ENCODE data around the gene CASKIN1.

CASKIN1 gene

DNA sequence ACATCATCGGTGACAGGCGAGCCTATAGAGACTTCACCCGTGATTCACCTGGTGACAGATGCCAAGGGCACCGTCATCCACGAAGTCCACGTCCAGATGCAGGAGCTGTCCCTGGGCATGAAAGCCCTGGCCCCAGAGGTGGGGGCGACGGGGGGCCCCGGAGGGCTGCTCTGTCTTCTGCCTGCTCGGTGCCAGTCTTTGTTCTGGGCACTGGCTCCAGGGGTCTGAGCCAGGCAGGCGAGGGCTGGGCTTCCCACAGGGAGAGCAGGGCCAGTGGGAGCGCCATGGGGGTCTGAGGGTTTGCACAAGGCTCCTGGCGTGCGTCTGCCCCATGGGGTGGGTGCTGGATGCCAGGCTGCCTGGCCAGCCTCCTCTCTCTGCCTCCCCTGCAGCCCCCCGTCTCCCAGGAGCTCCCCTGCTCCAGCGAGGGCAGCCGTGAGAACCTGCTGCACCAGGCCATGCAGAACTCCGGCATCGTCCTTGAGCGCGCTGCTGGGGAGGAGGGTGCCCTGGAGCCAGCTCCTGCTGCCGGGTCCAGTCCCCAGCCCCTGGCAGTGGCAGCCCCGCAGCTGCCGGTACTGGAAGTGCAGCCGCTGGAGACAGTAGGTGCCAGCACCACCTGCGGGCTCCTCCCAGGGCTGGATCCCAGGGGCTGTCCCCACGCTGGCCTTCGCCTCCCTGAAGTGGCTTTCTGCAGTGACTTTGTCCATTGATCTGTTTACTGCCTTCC is 36.8 kb upstream of the CASKIN1 start:
- no peak for DNase-seq

DNA sequence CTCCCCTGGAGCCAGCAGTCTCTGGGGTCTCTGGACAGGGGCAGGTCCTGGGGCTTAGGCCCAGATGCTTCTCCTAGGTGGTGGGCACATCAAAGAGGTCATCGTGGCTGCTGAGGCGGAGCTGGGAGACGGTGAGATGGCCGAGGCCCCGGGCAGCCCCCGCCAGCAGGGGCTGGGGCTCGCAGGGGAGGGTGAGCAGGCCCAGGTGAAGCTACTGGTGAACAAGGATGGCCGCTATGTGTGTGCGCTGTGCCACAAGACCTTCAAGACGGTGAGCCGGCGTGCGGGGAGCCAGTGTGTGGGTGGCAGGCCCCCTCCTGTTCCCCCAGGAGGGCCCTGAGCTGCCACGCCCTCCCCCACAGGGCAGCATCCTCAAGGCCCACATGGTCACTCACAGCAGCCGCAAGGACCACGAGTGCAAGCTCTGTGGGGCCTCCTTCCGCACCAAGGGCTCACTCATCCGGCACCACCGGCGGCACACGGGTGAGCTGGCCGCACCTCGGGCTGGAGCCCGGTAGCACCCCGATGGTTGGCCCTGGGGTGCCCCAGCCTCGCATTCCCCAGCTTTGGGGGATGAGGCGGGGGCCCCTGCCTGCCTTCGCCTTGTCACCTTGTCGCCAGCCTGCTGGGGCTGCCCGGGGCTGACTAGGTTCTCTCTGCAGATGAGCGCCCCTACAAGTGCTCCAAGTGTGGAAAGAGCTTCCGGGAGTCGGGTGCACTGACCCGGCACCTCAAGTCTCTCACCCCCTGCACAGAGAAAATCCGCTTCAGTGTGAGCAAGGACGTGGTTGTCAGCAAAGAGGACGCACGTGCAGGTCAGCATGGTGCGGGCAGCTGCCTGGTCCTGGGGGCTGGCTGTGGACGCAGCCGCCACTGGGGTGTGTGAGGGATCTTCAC is 35.9 kb upstream of the CASKIN1 start:
- DNase-seq, result no peak

DNA sequence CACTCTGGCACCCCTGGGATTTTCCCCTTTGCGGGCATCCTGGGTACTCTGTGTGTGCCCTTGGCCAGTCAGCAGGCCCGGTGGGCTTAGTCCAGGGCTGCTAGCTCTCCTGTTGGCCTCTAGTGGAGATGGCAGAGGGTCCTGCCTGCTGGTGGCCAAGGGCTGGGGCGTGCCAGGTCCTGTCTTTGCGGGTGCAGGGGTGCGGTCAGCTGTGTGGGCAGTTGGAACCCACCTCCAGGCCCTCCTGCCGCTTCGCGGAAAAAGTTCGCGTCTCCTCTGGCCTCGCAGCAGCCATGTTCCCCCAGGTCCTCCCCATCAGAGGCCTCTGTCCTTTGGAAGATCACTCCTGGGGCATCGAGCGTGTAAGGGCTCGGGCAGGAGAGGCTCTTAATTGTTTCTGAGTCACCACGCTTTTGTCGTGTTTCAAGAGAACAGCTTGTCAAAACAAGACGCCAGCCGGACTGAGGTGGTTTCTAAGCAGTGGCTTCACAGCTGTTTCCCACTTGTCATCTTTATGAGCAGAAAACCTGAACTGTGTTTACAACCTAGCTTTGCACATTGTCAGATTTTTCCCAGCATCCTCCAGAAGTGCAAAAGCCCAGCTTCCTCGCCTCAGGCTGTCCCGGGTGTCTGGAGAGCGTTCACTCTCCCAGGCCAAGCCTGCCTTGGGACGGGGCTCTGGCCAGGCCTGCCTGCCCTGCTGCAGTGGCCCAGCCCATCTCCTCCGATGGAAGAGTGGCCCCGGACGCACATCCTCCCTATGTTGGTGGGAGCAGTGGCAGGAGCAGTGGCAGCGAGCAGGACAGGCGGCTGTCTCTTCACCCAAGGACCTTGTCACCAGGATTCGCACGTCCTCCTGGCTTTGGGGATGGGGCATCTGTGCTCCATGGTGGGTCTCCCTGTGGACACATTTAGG is 34.9 kb upstream of the CASKIN1 start:
- no peak for DNase-seq

DNA sequence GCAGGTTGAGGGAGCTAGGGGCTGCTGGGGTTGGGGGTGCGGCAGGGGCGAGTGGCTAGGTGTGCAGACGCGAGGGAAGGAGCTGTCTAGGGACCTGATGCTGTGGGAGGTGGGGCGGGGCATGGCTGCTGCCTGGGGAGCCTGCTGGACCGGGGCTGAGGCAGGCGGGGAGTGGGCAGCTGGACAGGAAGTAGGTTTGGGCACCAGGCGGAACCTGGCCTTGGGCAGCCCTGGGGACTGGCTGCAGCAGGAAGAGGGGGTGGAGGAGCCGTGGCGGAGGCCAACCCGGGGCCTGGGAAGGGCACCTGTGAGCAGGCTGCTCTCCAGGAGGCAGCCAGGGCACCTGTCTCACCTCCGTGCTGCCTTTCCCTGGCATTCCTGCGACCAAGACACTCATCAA is 34.0 kb upstream of the CASKIN1 start:
- no peak for DNase-seq

DNA sequence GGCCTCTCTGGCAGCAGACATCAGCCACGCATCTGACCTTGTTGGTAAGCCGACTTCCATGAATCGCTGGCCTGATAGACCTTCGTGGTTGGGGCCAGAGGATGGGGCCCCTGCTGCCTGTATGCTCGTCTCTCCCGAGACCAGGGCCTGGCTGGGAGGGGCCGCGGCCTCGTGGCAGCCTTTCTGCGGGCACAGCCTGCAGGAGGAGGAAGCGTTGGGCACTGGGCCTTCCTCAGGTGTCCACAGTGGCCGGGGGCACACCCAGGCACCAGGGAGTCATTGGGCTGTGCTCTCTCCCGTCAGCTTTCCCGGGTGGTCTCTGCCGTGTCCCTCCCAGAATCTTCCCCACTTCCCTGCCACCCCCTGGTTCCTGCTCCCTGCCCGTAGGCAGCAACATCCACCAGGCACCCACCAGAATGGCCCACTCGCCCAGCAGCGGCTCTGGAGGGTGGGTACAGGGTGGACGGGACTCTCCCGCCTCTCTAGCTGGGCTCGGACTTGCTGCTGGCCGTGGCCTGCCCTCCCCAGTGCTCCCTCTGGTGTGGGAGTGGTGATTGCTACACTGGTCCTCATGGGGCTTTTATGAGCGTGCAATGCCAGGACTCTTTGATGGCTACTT is 33.3 kb upstream of the CASKIN1 start:
- no peak for DNase-seq

DNA sequence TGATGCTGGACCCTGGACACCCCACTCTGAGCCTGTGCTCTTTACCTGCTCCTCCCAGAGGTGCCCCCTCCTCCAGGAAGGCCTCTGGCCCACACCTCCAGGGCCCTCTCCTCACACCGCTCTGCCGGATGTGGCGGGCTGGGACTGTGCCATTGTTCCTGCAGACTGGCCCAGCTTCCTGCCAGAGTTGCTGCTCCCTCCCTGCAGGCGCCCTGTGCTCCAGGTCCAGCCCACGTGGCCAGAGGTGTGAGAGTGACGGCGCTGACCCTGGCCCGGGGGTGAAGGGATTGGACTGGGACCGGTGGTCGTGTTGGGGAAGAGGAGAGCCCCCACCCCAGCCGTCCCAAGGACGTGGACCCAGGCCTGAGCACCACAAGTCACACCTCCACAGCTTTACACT is 32.7 kb upstream of the CASKIN1 start:
- no peak for DNase-seq

DNA sequence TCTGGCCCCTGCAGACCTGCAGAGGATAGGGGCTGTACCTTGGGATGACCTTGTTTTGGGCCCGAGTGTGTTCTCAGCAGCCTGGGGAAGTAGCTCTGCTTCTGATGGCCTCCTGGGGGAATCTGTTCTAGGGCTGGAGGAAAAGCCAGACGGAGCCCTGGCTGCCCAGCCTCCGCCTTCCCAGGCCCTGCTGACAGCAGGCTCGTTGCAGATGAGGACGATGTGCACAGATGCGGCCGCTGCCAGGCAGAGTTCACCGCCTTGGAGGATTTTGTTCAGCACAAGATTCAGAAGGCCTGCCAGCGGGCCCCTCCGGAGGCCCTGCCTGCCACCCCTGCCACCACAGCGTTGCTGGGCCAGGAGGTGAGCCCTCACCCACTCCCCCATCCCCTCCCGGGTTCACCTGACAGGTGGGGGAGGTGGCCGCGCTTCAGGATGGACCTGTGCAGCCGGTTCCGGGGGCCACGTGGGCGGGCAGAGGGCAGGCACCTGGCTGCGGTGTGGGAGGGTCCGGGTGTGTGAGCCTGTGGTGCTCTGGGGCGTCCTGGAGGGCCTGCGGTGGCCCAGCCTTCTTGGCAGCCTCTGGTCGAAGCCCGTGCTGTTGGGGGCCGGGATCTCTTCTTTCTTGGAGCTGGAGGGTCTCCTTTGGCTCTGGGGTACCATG is 31.9 kb upstream of the CASKIN1 start:
- no peak for DNase-seq

DNA sequence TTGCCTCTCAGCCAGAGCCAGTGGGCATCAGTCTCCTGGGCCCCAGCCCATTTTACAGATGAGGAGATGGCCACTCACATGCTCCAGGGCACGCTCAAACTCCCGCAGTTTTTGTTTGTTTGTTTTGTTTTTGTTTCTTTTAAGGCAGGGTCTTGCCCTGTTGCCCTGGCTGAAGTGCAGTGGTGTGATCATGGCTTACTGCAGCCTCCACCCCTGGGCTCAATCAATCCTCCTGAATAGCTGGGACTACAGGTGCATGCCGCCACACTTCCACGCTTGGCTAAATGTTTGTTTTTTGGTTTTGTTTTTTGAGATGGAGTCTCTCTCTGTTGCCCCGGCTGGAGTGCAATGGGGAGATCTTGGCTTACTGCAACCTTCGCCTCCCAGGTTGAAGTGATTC is 30.5 kb upstream of the CASKIN1 start:
- no peak for DNase-seq

DNA sequence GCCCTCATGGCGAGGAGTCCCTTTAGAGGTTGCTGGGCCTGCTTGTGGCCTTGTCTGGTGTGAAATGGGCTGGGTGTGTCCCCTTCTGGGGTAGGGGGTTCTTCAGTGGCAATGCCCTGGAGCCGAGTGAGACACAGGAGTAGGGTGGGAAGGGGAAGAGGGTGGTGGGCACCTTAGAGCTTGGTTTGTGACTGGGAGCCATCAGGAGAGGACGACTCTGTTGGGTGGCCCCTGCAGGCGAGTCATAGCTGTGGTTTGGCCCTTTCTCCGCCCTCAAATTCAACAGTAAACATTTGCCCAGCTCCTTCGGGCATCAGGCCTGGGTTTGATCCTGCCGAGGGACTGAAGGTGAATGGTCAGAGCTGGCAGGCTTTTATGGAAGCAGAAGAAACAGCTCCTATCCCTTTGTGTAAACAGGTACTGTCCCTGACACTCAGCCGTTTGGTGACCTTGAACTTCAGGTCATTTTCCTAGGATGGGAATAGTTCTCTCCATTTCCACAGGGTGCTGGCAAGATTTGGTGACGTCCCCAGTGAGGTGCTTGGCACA is 29.9 kb upstream of the CASKIN1 start:
- no peak for DNase-seq

DNA sequence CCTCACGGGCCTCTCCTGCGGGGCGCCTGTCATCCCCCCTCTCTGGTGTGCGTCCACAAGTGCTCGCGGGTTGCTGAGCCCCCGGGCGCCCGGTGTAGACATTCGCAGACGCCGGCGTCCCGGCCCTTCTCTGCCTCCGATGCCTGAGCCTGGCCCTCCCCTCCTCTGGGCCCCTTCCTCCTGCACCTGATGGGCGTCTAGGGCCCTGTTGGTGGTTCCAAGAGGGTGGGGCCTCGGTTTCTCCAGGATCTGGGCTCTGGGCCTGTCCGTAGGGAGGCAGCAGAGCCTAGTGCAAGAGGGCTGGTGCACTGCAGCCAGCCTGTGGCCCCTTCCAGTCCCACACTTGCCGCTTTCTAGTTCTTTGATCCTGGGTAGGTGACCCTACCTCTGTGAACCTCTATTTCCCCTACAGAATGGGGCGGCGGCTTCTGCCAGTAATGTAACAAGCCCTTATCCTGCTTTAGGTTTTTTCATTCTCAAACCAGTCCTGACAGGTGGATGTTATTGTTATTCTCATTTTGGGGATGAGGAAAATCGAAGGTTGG is 27.6 kb upstream of the CASKIN1 start:
- peak in 1 of 2 experiments; percentile 51 for DNase-seq

DNA sequence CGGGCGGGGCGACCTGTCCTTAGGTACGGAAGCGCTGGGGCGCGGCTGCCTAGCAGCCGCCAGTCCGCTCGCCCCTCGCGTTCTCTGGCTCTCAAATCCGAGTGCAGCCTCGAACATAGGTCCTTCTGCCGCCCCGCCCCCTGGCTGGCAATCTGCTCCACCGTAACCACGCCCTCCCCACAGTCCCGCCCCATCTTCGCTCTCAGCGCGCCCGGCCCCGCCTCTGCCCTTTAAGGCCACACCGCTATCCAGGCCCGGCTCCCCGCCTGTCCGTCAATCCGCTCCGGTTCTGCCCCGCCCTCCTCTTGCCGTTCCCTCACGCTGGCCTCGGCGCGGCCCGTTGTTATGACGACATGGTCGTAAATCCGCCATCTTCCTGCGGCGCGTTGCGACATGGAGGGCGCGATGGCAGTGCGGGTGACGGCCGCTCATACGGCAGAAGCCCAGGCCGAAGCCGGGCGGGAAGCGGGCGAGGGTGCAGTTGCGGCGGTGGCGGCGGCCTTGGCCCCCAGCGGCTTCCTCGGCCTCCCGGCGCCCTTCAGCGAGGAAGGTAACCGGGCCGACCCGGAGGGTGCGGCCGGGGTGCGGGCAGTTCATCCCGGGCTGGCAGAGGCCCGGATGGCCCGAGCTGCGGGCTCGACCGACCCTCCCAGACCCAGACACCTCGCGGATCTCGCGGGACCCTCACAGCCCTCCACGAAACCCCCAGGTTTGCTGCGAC is 27.0 kb upstream of the CASKIN1 start, which contains the start of gene E4F1:
TSS of gene E4F1 (plus strand) at position 371 of the 721 bp plus-strand sequence. CDS start at position 394, 23 bp downstream.
- DNase-seq, result peak; percentile 99

DNA sequence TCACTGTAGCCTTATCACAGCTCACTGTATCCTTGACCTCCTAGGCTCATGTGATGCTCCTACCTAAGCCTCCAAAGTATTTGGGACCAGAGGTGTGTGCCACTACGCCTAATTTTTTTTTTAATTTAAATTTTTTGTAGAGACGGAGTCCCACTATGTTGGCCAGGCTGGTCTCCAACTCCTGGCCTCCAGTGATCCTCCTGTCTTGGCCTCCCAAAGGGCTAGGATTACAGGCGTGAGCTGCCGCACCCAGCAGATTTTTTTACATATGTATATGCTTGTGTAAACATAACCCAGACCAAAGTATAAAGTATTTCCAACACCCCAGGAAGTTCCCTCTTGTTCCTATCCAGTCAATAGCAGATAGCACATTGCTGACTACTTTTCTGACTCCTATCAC is 19.9 kb upstream of the CASKIN1 start:
- no peak for DNase-seq

DNA sequence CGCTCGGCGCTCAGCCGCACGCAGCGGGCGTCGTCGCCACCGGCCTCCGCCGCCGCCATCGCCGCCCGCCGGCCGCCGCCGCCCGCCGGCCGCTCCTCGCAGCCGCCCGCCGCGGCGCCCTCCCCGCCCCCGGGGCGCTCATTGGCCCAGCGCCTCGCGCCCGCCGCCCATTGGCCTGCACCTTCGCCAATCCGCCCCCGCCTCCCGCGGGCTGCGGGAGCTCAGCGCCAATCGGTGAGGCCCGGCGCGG is 18.2 kb upstream of the CASKIN1 start, which contains the start of gene PGP:
TSS of gene PGP (minus strand) at position 122 of the 250 bp plus-strand sequence. CDS start at position 59, 63 bp downstream.
- no peak for DNase-seq

DNA sequence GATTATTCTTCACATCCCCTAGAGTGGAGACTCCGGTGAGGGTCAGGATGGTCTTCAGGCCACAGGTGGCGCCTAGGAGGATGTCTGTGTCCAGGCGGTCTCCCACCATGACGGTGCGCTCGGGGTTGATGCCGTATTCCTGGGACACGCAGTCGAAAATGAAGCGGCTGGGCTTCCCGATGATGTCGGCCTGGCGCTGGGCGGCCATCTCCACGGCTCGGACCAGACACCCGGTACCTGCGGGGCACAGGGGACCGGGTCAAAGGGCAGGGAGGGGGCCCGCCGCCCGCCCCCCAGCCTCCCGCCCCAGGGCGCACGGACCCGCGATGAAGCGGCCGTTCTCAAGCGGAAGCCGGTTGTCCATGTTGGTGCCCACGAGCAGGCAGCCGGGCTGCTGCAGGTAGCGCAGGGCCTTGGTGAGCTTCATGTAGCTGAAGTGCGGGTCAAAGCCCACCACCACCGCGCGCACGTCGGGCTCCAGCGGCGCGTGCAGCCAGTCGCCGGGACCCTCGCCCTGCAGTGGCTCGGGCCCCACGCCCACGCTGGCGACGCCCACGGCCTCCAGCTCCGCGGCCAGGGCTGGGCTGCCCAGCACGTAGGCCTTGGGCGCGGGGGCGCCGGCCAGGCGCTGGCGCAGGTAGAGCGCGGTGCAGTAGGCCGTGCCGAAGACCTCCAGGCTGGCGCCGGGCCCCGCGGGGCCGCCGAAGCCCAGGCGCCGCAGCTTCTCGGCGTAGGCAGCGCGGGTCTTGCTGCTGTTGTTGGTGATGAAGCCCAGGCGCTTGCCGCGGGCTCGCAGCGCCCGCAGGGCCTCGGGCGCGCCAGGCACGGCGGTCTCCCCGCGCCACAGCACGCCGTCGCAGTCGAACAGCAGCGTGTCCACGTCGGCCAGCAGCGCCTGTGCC is 17.7 kb upstream of the CASKIN1 start:
- no peak for DNase-seq

DNA sequence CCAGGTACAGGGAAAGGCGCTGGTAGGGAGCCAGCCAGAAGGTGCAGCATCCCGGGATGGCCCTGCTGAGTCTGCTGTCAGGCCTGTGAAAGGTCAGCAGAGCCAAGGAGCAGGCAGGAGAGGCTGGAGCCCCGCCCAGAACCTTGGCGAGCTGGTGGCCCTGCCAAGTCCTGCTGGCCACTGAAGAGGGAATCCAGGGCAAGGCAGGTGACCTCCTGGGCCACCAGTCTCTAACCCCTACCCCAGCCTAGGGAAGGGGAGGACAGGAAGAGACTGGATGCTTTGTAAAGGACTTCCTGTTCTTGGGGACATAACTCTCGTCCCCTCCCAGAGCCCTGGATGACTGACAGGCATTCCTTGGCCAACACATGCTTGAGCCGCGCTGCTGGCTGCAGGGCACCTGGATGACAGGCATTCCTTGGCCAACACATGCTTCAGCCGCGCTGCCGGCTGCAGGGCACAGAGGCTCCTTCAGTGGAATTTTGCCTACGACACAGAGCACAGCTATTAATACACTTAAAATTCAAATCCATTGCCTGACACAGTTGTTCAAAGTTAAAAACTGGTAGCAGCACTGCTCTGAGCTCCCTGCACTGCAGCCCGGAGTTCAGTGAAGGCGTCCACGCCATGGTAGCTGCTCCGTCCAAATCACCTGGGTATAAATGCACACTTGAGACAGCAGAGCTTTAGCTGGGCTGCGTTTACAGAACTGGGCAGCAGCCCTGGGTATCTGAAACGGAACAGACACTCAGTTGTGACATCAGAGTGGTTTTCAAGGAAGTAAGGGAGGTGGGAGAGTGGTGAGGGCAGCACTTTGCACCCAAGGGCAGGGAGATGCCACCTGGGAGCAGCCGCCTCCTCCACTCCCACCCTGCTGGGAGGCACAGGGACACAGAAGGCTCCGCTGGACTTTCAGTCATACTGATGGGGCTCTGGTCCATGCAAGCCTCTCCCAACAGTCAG is 16.2 kb upstream of the CASKIN1 start:
- no peak for DNase-seq

DNA sequence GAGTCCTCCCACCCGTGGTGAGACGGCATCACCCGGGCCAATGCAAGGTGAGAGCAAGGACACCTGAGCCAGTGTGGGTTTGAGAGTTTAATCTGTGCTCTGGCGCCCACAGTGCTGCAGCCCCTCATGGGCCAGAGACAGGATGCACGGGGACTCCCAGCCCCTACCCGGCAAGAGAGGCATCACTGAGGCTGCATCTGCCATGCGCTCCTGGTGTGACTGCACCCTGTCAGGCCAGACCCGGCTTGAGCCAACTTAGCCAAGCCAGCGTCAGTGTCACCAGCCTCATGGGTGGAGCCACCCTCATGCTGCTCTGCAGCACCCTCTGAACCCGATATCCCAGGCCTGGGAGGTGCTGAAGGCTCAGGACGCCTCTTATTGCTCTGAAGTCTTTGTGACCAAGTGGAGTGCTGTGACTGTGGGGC is 15.5 kb upstream of the CASKIN1 start:
- DNase-seq, result no peak

DNA sequence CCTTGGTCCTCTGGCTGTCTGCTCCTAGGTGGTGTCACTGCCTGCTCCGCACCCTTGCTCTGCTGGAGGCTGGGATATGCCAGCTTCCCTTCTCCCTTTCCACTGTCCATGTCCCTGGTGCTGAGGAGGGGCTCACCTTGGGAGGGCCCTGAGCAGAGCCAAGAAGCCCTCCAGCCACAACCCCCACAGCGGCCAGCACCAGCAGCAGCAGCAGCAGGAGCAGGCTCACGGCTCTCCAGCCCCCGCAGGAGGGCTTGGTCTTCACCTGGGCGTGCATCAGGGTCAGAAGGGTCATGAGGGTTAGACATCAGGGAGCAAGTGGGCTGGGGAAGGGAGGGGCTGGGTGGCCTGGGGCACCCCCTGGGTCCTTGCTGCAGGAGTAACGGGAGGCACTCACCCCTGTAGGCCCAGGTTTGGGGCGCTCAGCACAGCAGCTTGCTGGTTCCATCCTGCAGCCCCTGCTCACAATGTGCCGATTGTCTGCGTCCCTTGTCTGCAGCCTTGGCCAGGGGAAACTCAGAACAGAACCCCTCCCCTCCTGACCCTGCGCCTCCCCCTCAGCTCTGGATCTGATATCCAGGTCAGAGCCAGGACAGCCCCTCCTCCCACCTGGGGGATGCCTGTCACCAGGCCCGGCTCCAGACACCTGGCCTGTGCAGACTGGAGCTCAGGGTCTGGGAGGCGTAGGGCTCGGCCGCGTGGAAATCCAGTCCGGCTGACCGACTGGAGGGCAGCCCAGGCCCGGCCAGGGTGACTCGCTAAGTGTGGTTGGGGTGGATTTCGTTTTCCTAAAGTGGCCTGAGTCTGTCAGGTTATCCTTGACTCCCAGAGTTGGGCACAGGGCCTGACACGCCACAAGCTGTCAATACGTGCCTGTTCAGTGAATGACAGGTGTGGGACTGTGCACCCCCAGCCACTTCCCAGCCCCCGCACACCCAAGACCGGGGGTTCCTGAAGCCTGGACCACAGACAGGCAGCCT is 14.3 kb upstream of the CASKIN1 start, which contains the start of gene BRICD5:
TSS of gene BRICD5 (minus strand) at position 478 of the 980 bp plus-strand sequence. CDS start at position 448, 30 bp downstream.
- no peak for DNase-seq
